HEK293T (cell line): ENCODE results near the gene COLEC11.

Source experiments
- ARNT ChIP-seq: fragments of 450-650 bp; IDR thresholded peaks from 2 replicates; pipeline ENCODE4 v1.6.1; 2017; ENCODE audit warnings: mild to moderate bottlenecking
- BHLHE40 ChIP-seq: fragments of 450-650 bp; IDR thresholded peaks from 2 replicates; pipeline ENCODE4 v1.6.1; 2016; ENCODE audit warnings: mild to moderate bottlenecking, moderate library complexity, borderline replicate concordance
- ELF4 ChIP-seq: fragments of 450-650 bp; IDR thresholded peaks from 2 replicates; pipeline ENCODE4 v1.6.1; 2017; ENCODE audit warnings: antibody characterized with exemption
- FOXK2 ChIP-seq: fragments of 450-650 bp; IDR thresholded peaks from 2 replicates; pipeline ENCODE4 v1.6.1; 2016; ENCODE audit warnings: mild to moderate bottlenecking
- FOXM1 ChIP-seq: fragments of 450-650 bp; IDR thresholded peaks from 2 replicates; pipeline ENCODE4 v1.6.1; 2017; ENCODE audit warnings: mild to moderate bottlenecking, borderline replicate concordance
- LEF1 ChIP-seq: fragments of 450-650 bp; IDR thresholded peaks from 2 replicates; pipeline ENCODE4 v1.6.1; 2017; ENCODE audit warnings: mild to moderate bottlenecking, borderline replicate concordance
- NFRKB ChIP-seq: fragments of 450-650 bp; IDR thresholded peaks from 2 replicates; pipeline ENCODE4 v1.6.1; 2016; ENCODE audit warnings: mild to moderate bottlenecking, moderate library complexity
- SP1 ChIP-seq: fragments of 450-650 bp; IDR thresholded peaks from 2 replicates; pipeline ENCODE4 v1.6.1; 2017
- SUZ12 ChIP-seq: fragments of 450-650 bp; IDR thresholded peaks from 2 replicates; pipeline ENCODE4 v1.6.1; 2016; ENCODE audit warnings: mild to moderate bottlenecking
- TARDBP ChIP-seq: fragments of 450-650 bp; IDR thresholded peaks from 2 replicates; pipeline ENCODE4 v1.6.1; 2016
- ZNF384 ChIP-seq: fragments of 450-650 bp; IDR thresholded peaks from 2 replicates; pipeline ENCODE4 v1.6.1; 2016
- TF ChIP-seq, protein P1 (sequence below): fragments of 450-650 bp; IDR thresholded peaks from 2 replicates; pipeline ENCODE4 v1.6.1; 2016

DNA sequence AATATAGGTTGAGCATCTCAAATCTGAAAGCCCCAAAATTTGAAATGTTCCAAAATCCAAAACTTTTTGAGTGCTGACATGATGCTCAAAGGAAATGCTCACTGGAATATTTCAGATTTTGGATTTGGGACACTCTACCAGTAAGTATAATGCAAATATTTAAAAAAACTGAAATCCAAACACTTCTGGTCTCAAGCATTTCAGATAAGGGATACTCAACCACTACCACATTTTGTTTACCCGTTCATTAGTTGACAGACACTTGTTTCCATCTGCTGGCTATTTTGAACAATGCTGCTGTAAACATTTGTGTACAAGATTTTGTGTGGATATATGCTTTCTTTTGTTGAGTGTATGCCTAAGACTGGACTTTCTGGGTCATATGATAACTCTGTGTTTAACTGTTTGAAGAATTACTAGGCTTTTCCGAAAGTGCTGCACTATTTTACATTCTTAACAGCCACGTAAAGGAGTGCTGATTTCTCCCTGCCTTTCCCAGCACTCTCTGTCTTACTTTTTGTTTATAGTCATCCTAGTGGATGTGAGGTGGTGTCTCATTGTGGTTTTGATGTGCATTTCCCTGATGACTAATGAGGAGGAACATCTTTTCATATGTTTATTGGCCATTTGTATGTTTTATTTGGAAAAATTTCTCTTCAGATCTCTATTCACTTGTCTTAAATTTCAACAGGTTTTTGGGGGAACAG, 89.0 kb downstream of the COLEC11 start:
- TF ChIP-seq, protein P1, sequence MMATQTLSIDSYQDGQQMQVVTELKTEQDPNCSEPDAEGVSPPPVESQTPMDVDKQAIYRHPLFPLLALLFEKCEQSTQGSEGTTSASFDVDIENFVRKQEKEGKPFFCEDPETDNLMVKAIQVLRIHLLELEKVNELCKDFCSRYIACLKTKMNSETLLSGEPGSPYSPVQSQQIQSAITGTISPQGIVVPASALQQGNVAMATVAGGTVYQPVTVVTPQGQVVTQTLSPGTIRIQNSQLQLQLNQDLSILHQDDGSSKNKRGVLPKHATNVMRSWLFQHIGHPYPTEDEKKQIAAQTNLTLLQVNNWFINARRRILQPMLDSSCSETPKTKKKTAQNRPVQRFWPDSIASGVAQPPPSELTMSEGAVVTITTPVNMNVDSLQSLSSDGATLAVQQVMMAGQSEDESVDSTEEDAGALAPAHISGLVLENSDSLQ, result no peak
- no peak for TF ChIP-seq ARNT
- no peak for TF ChIP-seq FOXK2
- no peak for TF ChIP-seq SUZ12
- TF ChIP-seq BHLHE40, result no peak
- no peak for TF ChIP-seq SP1
- no peak for TF ChIP-seq ZNF384
- no peak for TF ChIP-seq NFRKB
- no peak for TF ChIP-seq TARDBP
- no peak for TF ChIP-seq LEF1
- no peak for TF ChIP-seq ELF4
- no peak for TF ChIP-seq FOXM1
